GM12878 (cell line): ENCODE measurements around the gene PUS10. TPM values are rescaled to one million over a fixed set of nuclear protein-coding genes. Genes with fewer than 3 reads are reported as not detected.

ENCODE experiments used
- ATAC-seq: fragments of 200-7000 bp; cut with Tn5 transposase; 3 replicates; pipeline ENCODE4 v1.9.1; 2020; ENCODE audit warnings: mild to moderate bottlenecking, moderate library complexity
- BruUV-seq: library from RNA; stranded (reverse); fragments of 400-500 nt; replicated peaks from 2 replicates; lab custom pipeline; 2021; lab: Mats Ljungman, UMichigan
- CTCF ChIA-PET: fragments of 300-600 bp; sonication (Branson Sonifier 250); formaldehyde crosslinking; extraction: SDS; loops from one replicate; lab custom pipeline; 2021; ENCODE audit warnings: inconsistent platforms; lab: Yijun Ruan, JAX
- POLR2A ChIA-PET: fragments of 350-600 bp; formaldehyde crosslinking; extraction: SDS; loops from one replicate; lab custom pipeline; 2021; ENCODE audit warnings: inconsistent platforms; lab: Charles Lee
- RAD21 ChIA-PET: fragments of 300-600 bp; sonication (Branson Sonifier 250); formaldehyde crosslinking; loops from one replicate; lab custom pipeline; 2023; ENCODE audit warnings: antibody characterized with exemption; ENCODE audit not compliant: unreplicated experiment; lab: Charles Lee
- SMC1A ChIA-PET: fragments of 300-600 bp; sonication (Branson Sonifier 250); formaldehyde crosslinking; loops from one replicate; lab custom pipeline; 2023; ENCODE audit not compliant: unreplicated experiment, uncharacterized antibody; lab: Charles Lee
- DNase-seq: peaks from one replicate; pipeline ENCODE4 v3.0.0-alpha.2; 2011; ENCODE audit warnings: low read depth, low spot score
- FAIRE-seq: peaks from 3 replicates; lab custom pipeline; 2011; peaks lifted over from hg19 to GRCh38; lab: Jason Lieb, UNC
- H2AFZ ChIP-seq: 2 replicates; pipeline ENCODE4 v1.6.0; 2011; ENCODE audit warnings: low read depth, low read length, control low read depth; ENCODE audit not compliant: control insufficient read depth
- H3K27ac ChIP-seq: 2 replicates; pipeline ENCODE4 v1.5.1; 2011; ENCODE audit warnings: control low read depth; ENCODE audit not compliant: control insufficient read depth, insufficient read depth
- H3K27me3 ChIP-seq, 2 experiments: replicated peaks in 1 of 2; 2 replicates each; pipeline versions ENCODE4 v1.6.0 to v1.6.1; 2011; ENCODE audit warnings: low read length in 1 of 2; ENCODE audit not compliant: control insufficient read depth in 2 of 2, insufficient read depth in 2 of 2
- H3K36me3 ChIP-seq, 2 experiments: 2 replicates each; pipeline ENCODE4 v1.5.1; 2011; ENCODE audit warnings: low read length in 1 of 2; ENCODE audit not compliant: control insufficient read depth in 2 of 2, insufficient read depth in 2 of 2
- H3K4me1 ChIP-seq: 2 replicates; pipeline ENCODE4 v1.6.1; 2011; ENCODE audit warnings: mild to moderate bottlenecking, low read length, moderate library complexity, mixed read lengths; ENCODE audit not compliant: control insufficient read depth, insufficient read depth
- H3K4me2 ChIP-seq: 2 replicates; pipeline ENCODE4 v1.6.0; 2011; ENCODE audit warnings: control low read depth; ENCODE audit not compliant: control insufficient read depth, insufficient read depth
- H3K4me3 ChIP-seq: fragments of 200-600 bp; sonication (generic); 2 replicates; pipeline ENCODE4 v1.5.1; 2016
- H3K79me2 ChIP-seq: 2 replicates; pipeline ENCODE4 v1.6.0; 2011; ENCODE audit warnings: low read length; ENCODE audit not compliant: control insufficient read depth, insufficient read depth
- H3K9ac ChIP-seq: 2 replicates; pipeline ENCODE4 v1.8.0; 2011; ENCODE audit warnings: low read length, control low read depth, mixed read lengths; ENCODE audit not compliant: control insufficient read depth, insufficient read depth
- H3K9me3 ChIP-seq: replicated peaks from 3 replicates; pipeline ENCODE4 v1.5.1; 2011; ENCODE audit warnings: mild to moderate bottlenecking, low read length; ENCODE audit not compliant: control insufficient read depth, insufficient read depth
- H4K20me1 ChIP-seq: 2 replicates; pipeline ENCODE4 v1.6.0; 2011; ENCODE audit not compliant: control insufficient read depth, insufficient read depth
- BHLHE40 ChIP-seq, 2 experiments: fragments of 450-650 bp in 1 of 2; IDR thresholded peaks; 2 replicates each; pipeline ENCODE4 v1.6.1; 2011 to 2017; ENCODE audit warnings: low read depth in 2 of 2, borderline replicate concordance in 1 of 2, improper control_type of control experiment in 1 of 2, low read length in 1 of 2, mild to moderate bottlenecking in 1 of 2
- HCFC1 ChIP-seq: fragments of 150-350 bp; IDR thresholded peaks from 2 replicates; pipeline ENCODE4 v1.6.1; 2014; ENCODE audit warnings: low read length
- IKZF2 ChIP-seq, 2 experiments: fragments of 450-650 bp; IDR thresholded peaks; 2 replicates each; pipeline ENCODE4 v1.6.1; 2017; ENCODE audit warnings: mild to moderate bottlenecking in 2 of 2, moderate library complexity in 2 of 2
- KLF5 ChIP-seq: fragments of 450-650 bp; IDR thresholded peaks from 2 replicates; pipeline ENCODE4 v1.6.1; 2014; ENCODE audit warnings: mild to moderate bottlenecking; ENCODE audit not compliant: partially characterized antibody
- NKRF ChIP-seq: fragments of 450-650 bp; conservative IDR thresholded peaks from 2 replicates; pipeline ENCODE4 v1.6.1; 2017; ENCODE audit warnings: mild to moderate bottlenecking, moderate library complexity
- PAX5 ChIP-seq: IDR thresholded peaks from 2 replicates; pipeline ENCODE4 v1.6.1; 2011; ENCODE audit warnings: low read depth, low read length, borderline replicate concordance
- SMAD1 ChIP-seq: fragments of 450-650 bp; IDR thresholded peaks from 2 replicates; pipeline ENCODE4 v1.6.1; 2018; ENCODE audit warnings: mild to moderate bottlenecking, low read depth; ENCODE audit not compliant: partially characterized antibody
- ZNF687 ChIP-seq: fragments of 450-650 bp; IDR thresholded peaks from 2 replicates; pipeline ENCODE4 v1.6.1; 2017; ENCODE audit warnings: mild to moderate bottlenecking, moderate library complexity
- WGBS: methylation state at CpG from one replicate; pipeline ENCODE4 v1.1.6; 2016; ENCODE audit warnings: low lambda C conversion rate; ENCODE audit not compliant: insufficient replicate concordance, insufficient coverage; ENCODE audit errors: missing lambda C conversion rate; 5-methylcytosine and 5-hydroxymethylcytosine counted together
- in situ Hi-C: fragments of 300-500 bp; cut with MboI; formaldehyde crosslinking; loops from 9 replicates; pipeline ENCODE4 v1.14.3; 2018; ENCODE audit warnings: mixed read lengths
- intact Hi-C: fragments of 100-400 bp; cut with micrococcal nuclease; formaldehyde crosslinking; loops from one replicate; pipeline ENCODE4 v1.14.2; 2022; ENCODE audit not compliant: unreplicated experiment
- polyA plus RNA-seq, 11 experiments: library from polyadenylated mRNA; depleted of rRNA in 4 of 11; unstranded in 6 of 11; stranded (reverse) in 5 of 11; fragments of >200 nt; fragmentation: Nextera tagmentation in 4 of 11; fragmentation: Illumina TruSeq in 1 of 11; extraction: Ambion mirVana in 4 of 11; extraction: Trizol in 1 of 11; gene quantifications; 1 replicate in 1 of 11; 2 replicates in 10 of 11; pipeline versions ENCODE4 v1.2.1 to v1.2.3, GENCODE V29; 2011 to 2016; ENCODE audit warnings: inconsistent platforms in 2 of 11, missing spikeins in 2 of 11, low read depth in 1 of 11
- total RNA-seq, 4 experiments: library from RNA; depleted of rRNA in 3 of 4; stranded (reverse); fragments of >200 nt in 3 of 4; fragmentation: Illumina TruSeq in 1 of 4; extraction: Trizol in 1 of 4; gene quantifications; 2 replicates each; pipeline versions ENCODE4 v1.2.1 to v1.2.3, GENCODE V29; 2013 to 2021

Gene PUS10
- total and polyA plus RNA-seq, 10 of the 15 experiments (the other 5 are each of a cell fraction or from before 2014, with no cell fraction given): 9.1 to 17.0 (median 13.0) TPM

- ChIA-PET POLR2A (no interaction called here), RAD21 (no interaction called here), CTCF (interaction anchor here (3.8 kb wide), 1 partner anchor 51 kb away, joined by 12 read pairs; no protein-coding TSS in a partner anchor), SMC1A (interaction anchor here (1.5 kb wide), 1 partner anchor 17 kb away, joined by 4 read pairs; no protein-coding TSS in a partner anchor)
- Histone ChIP-seq H3K36me3 (no peaks in the 10 kb centered on the region), H3K4me2 (no peak overlapping the region), H3K9me3 (no peaks in the 10 kb centered on the region; the same call in 2 of the 3 replicates), H4K20me1 (no peaks in the 10 kb centered on the region), H2AFZ (no peak overlapping the region), H3K4me1 (no peaks in the 10 kb centered on the region), H3K79me2 (no peaks in the 10 kb centered on the region), H3K4me3 (no peak overlapping the region), H3K27me3 (no peaks in the 10 kb centered on the region), H3K27ac (no peak overlapping the region), H3K9ac (no peak overlapping the region)
- intact Hi-C loops (no loop called here), in situ Hi-C loops (no loop called here)
- 83% methylated on average over 8 of the region's 8 CpGs for WGBS
- ATAC-seq: peak; percentile 74
- no TSS peak for BruUV-seq
- TF ChIP-seq PAX5 (peak; percentile 83), KLF5 (no peak), IKZF2 (IDR thresholded peaks at IDR 0.05) (0 out of 4 replicates have a peak, but pooled peaks of 1 of the 2 experiments have one; percentile 24)
- DNase-seq: no peak
- FAIRE-seq: no peak
Measured at GRCh38 chr2:60948161-60948560, 69.9 kb downstream of the PUS10 start.

- ChIA-PET POLR2A (no interaction called here), CTCF (interaction anchor here (0.7 to 3.8 kb wide), 3 partner anchors 12 to 52 kb away, joined by 3 to 12 read pairs (median 4); no protein-coding TSS in a partner anchor), SMC1A (no interaction called here), RAD21 (interaction anchor here (1.0 kb wide), 1 partner anchor 64 kb away, joined by 3 read pairs; no protein-coding TSS in a partner anchor)
- Histone ChIP-seq H3K27me3 (no peaks in the 10 kb centered on the region), H3K4me3 (no peak overlapping the region), H4K20me1 (no peaks in the 10 kb centered on the region), H3K79me2 (no peaks in the 10 kb centered on the region), H2AFZ (no peak overlapping the region), H3K4me1 (no peaks in the 10 kb centered on the region), H3K4me2 (no peak overlapping the region), H3K27ac (no peak overlapping the region), H3K9me3 (no peaks in the 10 kb centered on the region; the same call in 2 of the 3 replicates), H3K9ac (no peak overlapping the region), H3K36me3 (no peaks in the 10 kb centered on the region)
- DNase-seq (no peak), FAIRE-seq (no peak), ATAC-seq (no peak)
- intact Hi-C loops (no loop called here), in situ Hi-C loops (no loop called here)
- 98% methylated on average over 4 of the region's 4 CpGs for WGBS
- BruUV-seq: no TSS peak
- TF ChIP-seq HCFC1 (no peak), SMAD1 (no peak), ZNF687 (no peak), BHLHE40 (IDR thresholded peaks at IDR 0.05; ENCODE audit: borderline replicate concordance in 1 of 2, low read depth in 2 of 2, low read length in 1 of 2) (no peak), NKRF (no peak)
Measured at GRCh38 chr2:60947056-60947455, 71.0 kb downstream of the PUS10 start.
